ENCODE measurements around the gene CCDC158.

Gene CCDC158

DNA sequence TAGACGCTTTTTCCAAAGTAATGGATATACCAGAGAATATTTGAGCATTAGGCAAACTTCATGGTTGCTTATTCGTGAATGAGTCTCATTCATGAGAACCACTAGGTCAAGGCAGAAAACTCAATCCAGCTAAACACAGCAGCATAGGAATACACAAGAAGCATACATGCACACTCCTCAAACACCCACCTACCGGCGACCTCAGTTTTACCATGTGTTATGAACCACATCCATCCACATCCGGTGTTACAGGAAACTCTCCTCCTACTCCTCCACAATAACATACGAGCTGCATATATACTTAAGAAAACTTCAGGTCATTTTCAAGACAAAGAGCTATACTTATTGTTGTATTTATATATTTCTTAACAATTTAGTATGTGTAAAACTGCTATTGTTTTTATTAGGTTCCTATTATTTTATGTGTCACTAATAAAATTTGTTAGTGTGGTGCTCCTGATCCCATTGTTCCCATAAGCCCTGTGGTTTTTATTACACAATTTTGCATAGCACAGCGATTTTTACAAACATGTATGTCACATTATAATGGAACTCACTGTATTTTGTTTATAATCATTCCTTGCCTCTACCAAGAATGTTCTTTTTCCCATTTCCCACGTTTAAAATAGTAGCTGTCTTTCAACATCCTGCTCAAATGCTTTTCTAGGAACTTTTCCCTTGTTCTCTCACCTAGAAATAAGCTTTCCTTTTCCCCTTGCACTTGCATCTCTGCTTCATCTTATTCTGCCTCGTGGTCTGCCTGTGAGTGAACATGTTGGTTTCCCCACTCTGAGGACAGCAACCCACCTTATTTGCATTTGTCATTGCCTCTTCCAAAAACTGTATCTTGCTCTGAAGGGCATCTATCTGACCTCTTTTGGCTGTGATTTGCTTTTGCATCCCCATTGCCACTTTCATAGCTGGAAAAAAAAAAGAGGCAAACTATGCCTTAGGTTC, 66.1 kb downstream of the CCDC158 start:
- ChIA-PET CTCF (no interaction called here), POLR2A (ENCODE audit: low non-redundant PET) (no interaction called here)
- no peak overlapping the region for H3K27ac ChIP-seq
- no peak for DNase-seq (ENCODE audit: low spot score)
- TF ChIP-seq CTCF (conservative IDR thresholded peaks at IDR 0.05; ENCODE audit: low read depth) = no peak

- no peak overlapping the region for H3K27ac ChIP-seq
- DNase-seq (ENCODE audit: low spot score) = no peak
- ChIA-PET CTCF (interaction anchor here (1.0 kb wide), 1 partner anchor 1258 kb away, joined by 3 read pairs; no protein-coding TSS in a partner anchor), POLR2A (ENCODE audit: low non-redundant PET) (no interaction called here)
- TF ChIP-seq CTCF (conservative IDR thresholded peaks at IDR 0.05; ENCODE audit: low read depth) = no peak
Measured at GRCh38 chr4:76342803-76343202, 78.1 kb downstream of the CCDC158 start.

GRCh38 chr4:76342191-76342590, 78.8 kb downstream of the CCDC158 start:
- DNase-seq (ENCODE audit: low spot score) = no peak
- POLR2A ChIA-PET (ENCODE audit: low non-redundant PET) = no interaction called here
- no peak for TF ChIP-seq CTCF (conservative IDR thresholded peaks at IDR 0.05; ENCODE audit: low read depth)
- CTCF ChIA-PET = interaction anchor here (1.0 kb wide), 1 partner anchor 1259 kb away, joined by 3 read pairs; no protein-coding TSS in a partner anchor
- no peak overlapping the region for H3K27ac ChIP-seq

- POLR2A ChIA-PET (ENCODE audit: low non-redundant PET) = no interaction called here
- no peak for TF ChIP-seq CTCF (conservative IDR thresholded peaks at IDR 0.05; ENCODE audit: low read depth)
- CTCF ChIA-PET = interaction anchor here (0.6 kb wide), 1 partner anchor 18 kb away, joined by 3 read pairs; no protein-coding TSS in a partner anchor
- peak; percentile 45 for DNase-seq (ENCODE audit: low spot score)
- no peak overlapping the region for H3K27ac ChIP-seq
Measured at GRCh38 chr4:76341063-76341462, 79.9 kb downstream of the CCDC158 start.

GRCh38 chr4:76339364-76339763, 81.6 kb downstream of the CCDC158 start:
- ChIA-PET CTCF (interaction anchor here (0.5 kb wide), 1 partner anchor 300 kb away, joined by 4 read pairs; no protein-coding TSS in a partner anchor), POLR2A (ENCODE audit: low non-redundant PET) (no interaction called here)
- no peak for DNase-seq (ENCODE audit: low spot score)
- no peak overlapping the region for H3K27ac ChIP-seq
- no peak for TF ChIP-seq CTCF (conservative IDR thresholded peaks at IDR 0.05; ENCODE audit: low read depth)

DNA sequence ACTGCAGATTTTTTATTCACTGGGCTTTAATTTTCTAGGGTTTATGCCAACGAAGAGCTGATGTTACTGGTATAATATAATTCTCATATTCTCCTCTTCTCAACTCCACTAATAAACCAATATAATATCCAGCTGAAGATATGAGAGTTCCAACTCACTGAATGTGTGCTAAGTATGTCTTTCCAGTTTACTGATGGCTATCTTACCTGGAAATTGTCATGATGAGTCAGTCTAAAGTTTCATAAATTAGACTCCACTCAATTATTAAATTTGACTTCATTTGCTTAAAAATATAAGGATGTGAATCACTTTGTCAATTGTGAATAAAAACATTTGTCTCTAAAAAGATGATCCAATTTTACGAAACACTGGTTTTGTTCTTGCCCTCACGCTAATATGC, 86.1 kb downstream of the CCDC158 start:
- CTCF ChIA-PET = interaction anchor here (0.5 kb wide), 1 partner anchor 56 kb away, joined by 3 read pairs; no protein-coding TSS in a partner anchor
- no peak for DNase-seq (ENCODE audit: low spot score)
- POLR2A ChIA-PET (ENCODE audit: low non-redundant PET) = no interaction called here
- no peak for TF ChIP-seq CTCF (conservative IDR thresholded peaks at IDR 0.05; ENCODE audit: low read depth)
- no peak overlapping the region for H3K27ac ChIP-seq

Measured in RWPE1 (cell line).